Measurements from ENCODE around the gene KIRREL3.

DNA sequence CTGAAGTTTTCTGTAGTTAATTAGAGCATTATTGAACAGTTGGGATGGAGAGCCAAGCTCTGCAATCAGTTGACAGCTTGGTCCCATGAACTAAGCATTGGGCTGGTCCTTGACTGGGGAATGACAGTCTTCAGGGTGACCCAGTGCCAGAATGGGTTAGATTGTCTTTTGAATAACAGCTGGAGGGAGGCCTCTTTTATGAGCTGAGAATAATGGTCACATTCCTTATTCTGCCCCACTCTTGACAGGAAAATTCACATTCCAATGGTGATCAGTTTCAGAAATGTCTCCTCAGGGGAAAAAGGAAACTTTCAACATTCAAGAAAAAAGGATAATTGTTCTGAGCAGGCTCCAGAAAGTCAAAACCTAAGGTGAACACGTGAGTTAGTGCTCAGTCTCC, 113.9 kb downstream of the KIRREL3 start:
- TF ChIP-seq POLR2AphosphoS5 (IDR thresholded peaks at IDR 0.05; ENCODE audit: borderline replicate concordance, low read depth, low read length) (no peak), EZH2 (IDR thresholded peaks at IDR 0.05) (no peak)

All from SK-N-MC (cell line).